ENCODE results near the gene CYP20A1. TPM values are rescaled to one million over a fixed set of nuclear protein-coding genes. Genes with fewer than 3 reads are reported as not detected.

The CYP20A1 gene
- total RNA-seq, 4 donors from 2014 or later: 2.0 to 72.7 (median 37.5) TPM

DNA sequence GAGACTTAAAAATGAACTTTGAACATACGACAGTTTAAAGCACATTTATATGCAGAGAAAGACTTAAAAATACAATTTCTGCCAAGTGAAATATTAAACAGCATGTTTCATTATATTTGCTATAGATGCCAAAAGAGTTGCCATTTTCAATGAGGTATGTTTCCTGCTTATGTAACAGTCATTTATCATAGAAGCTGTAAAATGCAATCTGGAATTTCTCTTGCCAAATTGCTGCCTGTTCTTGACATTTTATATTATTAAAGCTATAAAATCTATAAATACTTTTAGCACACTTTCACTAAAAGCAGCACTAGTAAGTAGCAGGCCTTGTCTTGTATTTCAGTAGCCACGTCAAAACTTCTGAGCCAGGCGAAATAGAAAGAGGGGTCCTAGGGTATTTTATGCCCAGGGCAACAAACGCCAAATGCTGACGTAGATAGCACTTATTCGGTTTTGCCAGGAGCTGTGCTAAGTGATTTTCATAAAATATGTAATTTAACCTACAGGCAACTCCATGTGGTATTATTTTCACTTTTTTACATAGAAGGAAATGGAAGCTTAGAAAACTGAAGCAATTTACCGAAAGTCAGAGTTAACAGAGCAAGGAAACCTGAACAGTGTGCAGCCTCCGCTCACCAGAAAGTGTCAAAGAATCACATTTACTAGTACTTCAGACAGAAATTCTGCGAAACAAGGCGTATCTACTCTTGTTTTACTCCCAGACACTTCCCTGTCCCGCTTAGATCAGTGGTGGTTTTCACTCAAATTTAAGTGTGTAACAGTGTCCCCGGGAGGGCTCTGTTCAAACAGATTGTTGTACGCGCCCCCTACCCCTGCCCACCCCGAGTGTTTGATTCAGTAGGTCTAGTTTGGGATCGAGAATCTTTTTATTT is 1.2 kb upstream of the CYP20A1 start:
- TF ChIP-seq, protein P1, sequence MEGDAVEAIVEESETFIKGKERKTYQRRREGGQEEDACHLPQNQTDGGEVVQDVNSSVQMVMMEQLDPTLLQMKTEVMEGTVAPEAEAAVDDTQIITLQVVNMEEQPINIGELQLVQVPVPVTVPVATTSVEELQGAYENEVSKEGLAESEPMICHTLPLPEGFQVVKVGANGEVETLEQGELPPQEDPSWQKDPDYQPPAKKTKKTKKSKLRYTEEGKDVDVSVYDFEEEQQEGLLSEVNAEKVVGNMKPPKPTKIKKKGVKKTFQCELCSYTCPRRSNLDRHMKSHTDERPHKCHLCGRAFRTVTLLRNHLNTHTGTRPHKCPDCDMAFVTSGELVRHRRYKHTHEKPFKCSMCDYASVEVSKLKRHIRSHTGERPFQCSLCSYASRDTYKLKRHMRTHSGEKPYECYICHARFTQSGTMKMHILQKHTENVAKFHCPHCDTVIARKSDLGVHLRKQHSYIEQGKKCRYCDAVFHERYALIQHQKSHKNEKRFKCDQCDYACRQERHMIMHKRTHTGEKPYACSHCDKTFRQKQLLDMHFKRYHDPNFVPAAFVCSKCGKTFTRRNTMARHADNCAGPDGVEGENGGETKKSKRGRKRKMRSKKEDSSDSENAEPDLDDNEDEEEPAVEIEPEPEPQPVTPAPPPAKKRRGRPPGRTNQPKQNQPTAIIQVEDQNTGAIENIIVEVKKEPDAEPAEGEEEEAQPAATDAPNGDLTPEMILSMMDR (IDR thresholded peaks at IDR 0.05): no peak
- no peak for TF ChIP-seq POLR2A (IDR thresholded peaks at IDR 0.05)
- intact Hi-C loops (cut with DNase I; ENCODE audit: low total_unique reads): no loop called here
- Histone ChIP-seq H3K9me3 (no peaks in the 10 kb centered on the region), H3K27me3 (no peaks in the 10 kb centered on the region), H3K36me3 (no peaks in the 10 kb centered on the region), H3K4me1 (peaks cover 0 to 5% of the 10 kb centered on the region in 2 donors), H3K4me3 (peak overlapping the region; percentile 56 to 83), H3K27ac (peak overlapping the region; percentile 96 to 99)
- no peak for DNase-seq

DNA sequence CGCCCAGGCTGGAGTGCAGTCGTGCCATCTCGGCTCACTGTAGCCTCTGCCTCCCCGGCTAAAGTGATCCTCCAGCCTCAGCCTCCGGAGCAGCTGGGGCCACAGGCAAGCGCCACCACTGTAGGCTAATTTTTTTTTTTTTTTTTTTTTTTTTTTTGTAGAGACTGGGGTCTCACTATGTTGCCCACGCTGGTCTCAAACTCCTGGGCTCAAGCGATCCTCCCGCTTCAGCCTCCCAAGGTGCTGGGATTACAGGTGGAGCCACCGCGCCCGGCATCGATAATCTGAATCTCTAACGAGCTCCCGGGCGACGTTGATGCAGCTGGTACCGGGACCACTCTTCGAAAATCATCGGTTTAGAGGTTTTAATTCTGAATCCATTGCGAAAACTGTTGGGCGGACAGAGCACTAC is 520 bp upstream of the CYP20A1 start:
- no peaks in the 10 kb centered on the region for H3K9me3 ChIP-seq
- no peak for DNase-seq
- peak overlapping the region; percentile 56 to 83 for H3K4me3 ChIP-seq
- peaks cover 0 to 5% of the 10 kb centered on the region in 2 donors for H3K4me1 ChIP-seq
- TF ChIP-seq, protein P1 (IDR thresholded peaks at IDR 0.05): no peak
- no peaks in the 10 kb centered on the region for H3K27me3 ChIP-seq
- intact Hi-C loops (cut with DNase I; ENCODE audit: low total_unique reads): no loop called here
- H3K36me3 ChIP-seq: no peaks in the 10 kb centered on the region
- peak overlapping the region; percentile 96 to 99 for H3K27ac ChIP-seq

DNA sequence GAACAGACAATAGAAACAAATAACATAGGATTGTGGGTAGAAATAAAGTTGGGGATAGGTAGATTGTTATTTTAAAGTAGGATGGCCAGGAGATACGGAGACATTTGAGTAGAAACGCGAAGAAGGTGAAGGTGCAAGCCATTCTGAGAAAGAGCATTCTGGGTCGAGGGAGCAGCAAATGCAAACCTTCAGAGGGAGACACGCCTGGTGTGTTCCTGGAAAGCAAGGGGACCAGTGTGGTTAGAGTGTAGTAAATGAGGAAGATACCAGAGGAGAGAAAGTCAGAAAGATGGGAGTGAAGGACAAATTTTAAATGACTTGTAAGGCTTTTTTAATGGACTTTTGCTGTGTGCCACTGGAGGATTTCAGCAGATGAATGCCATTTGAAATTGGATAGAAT is 1.7 kb downstream of the CYP20A1 start:
- intact Hi-C loops (cut with DNase I; ENCODE audit: low total_unique reads): no loop called here
- H3K36me3 ChIP-seq: no peaks in the 10 kb centered on the region
- no peak for TF ChIP-seq POLR2A (IDR thresholded peaks at IDR 0.05)
- TF ChIP-seq, protein P1 (IDR thresholded peaks at IDR 0.05): no peak
- H3K4me3 ChIP-seq: no peak overlapping the region
- no peak for DNase-seq
- peaks cover 0 to 5% of the 10 kb centered on the region in 2 donors for H3K4me1 ChIP-seq
- H3K27me3 ChIP-seq: no peaks in the 10 kb centered on the region
- no peaks in the 10 kb centered on the region for H3K9me3 ChIP-seq
- peak overlapping the region in 1 of 2 donors; percentile 96 for H3K27ac ChIP-seq

DNA sequence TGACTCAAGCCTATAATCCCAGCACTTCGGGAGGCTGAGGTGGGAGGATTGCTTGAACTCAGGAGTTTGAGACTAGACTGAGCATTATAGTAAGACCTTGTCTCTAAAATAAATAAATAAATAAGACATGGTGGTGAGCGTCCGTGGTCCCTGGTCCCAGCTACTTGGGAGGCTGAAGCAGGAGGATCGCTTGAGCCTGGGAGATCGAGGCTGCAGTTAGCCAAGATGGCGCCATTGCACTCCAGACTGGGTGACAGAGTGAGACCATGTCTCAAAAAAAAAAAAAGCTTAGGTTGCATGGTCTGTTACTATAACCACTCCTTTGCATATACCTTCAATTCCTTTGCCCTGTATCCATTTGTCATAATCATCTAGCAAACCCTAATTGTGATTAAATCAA is 3.7 kb downstream of the CYP20A1 start:
- Histone ChIP-seq H3K27me3 (no peaks in the 10 kb centered on the region), H3K4me3 (no peak overlapping the region), H3K36me3 (no peaks in the 10 kb centered on the region), H3K27ac (no peak overlapping the region), H3K4me1 (peaks cover 0 to 5% of the 10 kb centered on the region in 2 donors), H3K9me3 (no peaks in the 10 kb centered on the region)
- intact Hi-C loops (cut with DNase I; ENCODE audit: low total_unique reads): no loop called here
- TF ChIP-seq, protein P1 (IDR thresholded peaks at IDR 0.05): no peak
- no peak for TF ChIP-seq POLR2A (IDR thresholded peaks at IDR 0.05)
- no peak for DNase-seq

DNA sequence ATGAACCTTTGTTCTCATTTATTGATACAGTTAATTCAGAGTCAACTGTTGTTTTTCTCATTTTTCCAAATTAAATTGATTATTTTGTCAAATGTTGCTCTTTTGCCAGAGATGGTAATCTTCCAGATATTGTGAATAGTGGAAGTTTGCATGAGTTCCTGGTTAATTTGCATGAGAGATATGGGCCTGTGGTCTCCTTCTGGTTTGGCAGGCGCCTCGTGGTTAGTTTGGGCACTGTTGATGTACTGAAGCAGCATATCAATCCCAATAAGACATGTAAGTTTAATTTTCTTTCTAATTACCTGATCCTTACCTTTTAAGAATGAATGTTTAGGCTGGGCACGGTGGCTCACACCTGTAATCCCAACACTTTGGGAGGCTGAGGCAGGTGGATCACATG is 7.8 kb downstream of the CYP20A1 start:
- TF ChIP-seq, protein P1 (IDR thresholded peaks at IDR 0.05): no peak
- TF ChIP-seq POLR2A (IDR thresholded peaks at IDR 0.05): no peak
- DNase-seq: no peak
- H3K4me3 ChIP-seq: no peak overlapping the region
- intact Hi-C loops (cut with DNase I; ENCODE audit: low total_unique reads): no loop called here
- H3K36me3 ChIP-seq: no peaks in the 10 kb centered on the region
- H3K27me3 ChIP-seq: no peaks in the 10 kb centered on the region
- H3K27ac ChIP-seq: no peak overlapping the region
- no peaks in the 10 kb centered on the region for H3K9me3 ChIP-seq
- no peaks in the 10 kb centered on the region for H3K4me1 ChIP-seq

Data from uterus (tissue), 4 donors.